Myocyte (in vitro differentiated cells): ENCODE measurements around the gene TAF6. TPM values are rescaled to one million over a fixed set of nuclear protein-coding genes. Genes with fewer than 3 reads are reported as not detected.

Experiments
- DNase-seq: peaks from one replicate; pipeline ENCODE4 v3.0.0-alpha.2; 2012; ENCODE audit warnings: low read depth
- microRNA counts: library from miRNA; unstranded; fragments of <30 nt; microRNA quantifications from one replicate; lab custom pipeline; 2016
- microRNA-seq: library from miRNA; unstranded; fragments of <30 nt; microRNA quantifications from one replicate; pipeline ENCODE4, GENCODE V29; 2016
- total RNA-seq: library from RNA; depleted of rRNA; stranded (reverse); fragments of >200 nt; gene quantifications from 2 replicates; pipeline ENCODE4 v1.2.3, GENCODE V29; 2014

The TAF6 gene
- total RNA-seq, 1 donor from 2014 or later: 58.8 TPM

DNA sequence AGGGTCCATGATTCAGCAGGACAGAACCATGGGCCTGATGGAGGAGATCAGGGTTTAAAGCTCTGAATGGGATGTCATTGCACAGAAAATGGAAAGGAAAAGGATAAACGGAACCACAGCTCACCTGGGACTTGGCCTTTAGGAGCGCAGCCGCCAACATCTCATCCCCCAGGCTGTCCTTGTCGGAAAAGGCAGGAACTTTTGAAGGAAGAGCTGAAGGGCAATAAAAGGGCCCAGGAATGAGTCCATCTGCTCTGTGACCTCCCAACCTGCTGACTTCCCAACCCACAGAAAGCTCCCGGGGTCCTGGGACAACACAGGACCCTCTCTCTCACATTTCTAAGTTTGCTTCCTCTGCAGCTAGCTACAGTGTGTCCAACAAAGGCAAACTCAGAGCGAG lies 43.7 kb downstream of the TAF6 start:
- DNase-seq: no peak

DNA sequence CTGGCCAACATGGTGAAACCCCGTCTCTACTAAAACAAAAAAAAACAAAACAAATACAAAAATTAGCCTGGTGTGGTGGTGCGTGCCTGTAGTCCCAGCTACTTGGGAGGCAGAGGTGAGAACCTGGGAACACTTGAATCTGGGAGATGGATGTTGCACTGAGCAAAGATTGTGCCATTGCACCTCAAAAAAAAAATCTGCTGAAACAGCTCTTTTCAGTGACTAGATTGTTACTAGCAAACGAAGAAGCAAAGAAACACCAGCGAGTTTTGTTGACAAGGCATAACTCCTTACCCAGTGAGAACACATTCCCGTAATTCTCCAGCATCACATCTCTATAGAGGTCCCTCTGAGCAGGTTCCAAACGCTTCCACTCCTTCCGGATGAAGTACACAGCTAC lies 44.3 kb downstream of the TAF6 start:
- no peak for DNase-seq

DNA sequence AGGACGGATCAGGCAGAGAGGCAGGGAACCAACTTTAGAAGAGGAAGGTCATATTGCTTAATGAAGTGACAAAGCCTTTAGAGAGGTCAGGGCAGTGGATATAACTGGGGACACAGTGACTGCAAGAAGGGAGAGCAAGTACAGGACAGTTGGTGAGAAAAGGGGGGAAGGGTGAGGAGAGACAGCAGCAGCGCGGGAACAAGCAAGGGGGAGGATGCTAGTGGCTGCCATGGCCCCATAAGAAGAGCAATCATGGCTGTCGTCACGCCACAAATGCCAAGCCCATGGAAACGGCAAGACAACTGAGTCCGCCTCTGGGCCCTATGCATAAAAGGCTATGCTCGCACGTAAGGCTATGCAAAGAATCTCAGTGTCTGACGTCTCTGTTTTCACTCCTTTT lies 46.7 kb downstream of the TAF6 start:
- DNase-seq: no peak

DNA sequence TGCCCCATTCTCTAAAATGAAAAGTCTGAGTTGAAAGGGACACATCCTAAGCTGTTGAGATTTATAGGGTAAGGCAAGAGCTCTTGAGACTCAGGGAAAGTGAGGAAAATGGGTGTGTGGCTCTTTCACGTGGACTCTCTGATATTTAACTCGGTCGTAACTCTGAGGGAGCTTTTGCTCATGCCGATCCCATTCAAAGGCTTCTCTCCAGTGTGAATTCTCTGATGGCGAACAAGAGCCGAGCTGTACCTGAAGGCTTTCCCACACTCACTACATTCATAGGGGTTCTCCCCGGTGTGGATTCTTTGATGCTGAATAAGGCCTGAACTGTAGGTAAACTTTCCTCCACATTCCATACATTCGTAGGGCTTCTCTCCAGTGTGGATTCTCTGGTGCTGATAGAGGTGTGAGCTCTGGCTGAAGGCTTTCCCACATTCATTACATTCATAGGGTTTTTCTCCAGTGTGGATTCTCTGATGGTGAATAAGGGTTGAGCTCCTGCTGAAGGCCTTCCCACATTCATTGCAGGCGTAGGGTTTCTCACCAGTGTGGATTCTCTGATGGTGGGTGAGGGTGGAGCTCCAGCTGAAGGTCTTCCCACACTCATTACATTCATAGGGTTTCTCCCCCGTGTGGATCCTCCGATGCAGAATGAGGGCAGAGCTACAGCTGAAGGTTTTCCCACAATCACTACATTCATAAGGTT lies 48.0 kb downstream of the TAF6 start:
- DNase-seq: no peak

DNA sequence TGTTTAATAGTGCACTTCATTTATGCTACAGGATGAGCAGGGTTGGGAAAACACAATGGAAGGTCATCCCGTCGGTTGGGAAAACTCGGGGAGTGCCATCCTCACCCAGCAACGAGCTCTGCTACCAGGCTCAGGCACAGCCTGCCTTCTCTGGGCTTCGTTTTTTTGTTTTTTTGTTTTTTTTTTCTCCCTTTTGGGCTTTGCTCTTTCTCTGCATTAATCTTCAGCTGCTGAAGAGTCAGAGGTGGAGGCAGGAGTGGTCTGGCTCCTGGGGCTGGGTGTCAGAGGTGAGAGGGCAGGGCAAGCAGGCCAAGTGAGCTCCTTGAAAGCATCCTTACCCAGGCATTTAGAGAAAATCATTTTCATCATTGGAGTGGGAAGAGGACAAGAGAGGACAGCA lies 49.2 kb downstream of the TAF6 start:
- no peak for DNase-seq

DNA sequence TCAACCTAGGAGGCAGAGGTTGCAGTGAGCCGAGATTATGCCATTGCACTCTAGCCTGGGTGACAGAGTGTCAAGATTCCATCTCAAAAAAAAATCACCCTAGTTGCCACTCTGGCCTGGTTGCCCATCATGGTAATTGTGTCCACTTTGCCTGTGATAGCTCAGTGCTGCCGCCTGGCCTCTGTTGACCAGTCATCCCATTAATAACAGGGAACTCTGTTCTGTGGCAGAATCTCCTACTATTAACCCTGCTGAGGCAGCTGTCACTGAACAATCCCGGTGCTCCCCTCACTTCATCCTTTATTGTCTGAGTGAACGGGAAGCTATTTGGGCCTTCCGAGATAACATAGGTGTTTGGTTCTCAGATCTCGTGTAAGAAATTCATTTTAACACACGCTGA lies 52.2 kb downstream of the TAF6 start:
- DNase-seq: peak; percentile 31

DNA sequence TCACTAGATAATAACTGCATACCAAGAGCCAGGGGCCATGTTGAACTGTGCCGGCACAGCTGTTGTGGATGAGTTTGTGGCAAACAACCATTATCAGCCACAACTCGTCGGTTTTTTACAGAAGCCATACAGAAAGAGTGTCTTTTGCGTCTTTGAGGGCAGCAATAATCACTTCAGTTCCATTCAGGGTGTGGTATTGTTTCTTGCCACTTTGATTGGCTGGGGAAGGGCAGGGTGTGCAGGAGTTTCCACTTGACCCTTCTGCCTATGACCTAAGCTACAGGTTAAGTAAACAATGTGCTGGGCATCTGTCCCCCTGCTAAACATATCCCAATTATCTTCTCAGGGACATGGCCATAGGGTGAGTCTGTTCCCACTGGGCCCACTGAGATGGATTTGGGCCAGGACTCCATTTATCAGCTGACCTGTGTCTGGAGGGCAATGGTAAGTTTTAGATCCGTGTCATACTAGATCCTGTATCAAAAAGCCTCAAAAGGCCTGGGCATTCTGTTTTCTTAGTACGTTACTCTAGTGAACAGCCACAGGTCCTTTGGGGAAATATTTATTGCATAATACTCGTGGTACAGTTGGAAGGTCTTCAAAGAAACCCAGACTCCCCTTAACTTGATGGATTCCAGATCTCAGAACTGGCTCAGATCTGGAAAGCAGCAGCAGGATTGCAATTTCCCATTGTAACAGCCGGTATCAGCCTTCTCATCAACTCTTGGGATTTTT lies 53.5 kb downstream of the TAF6 start:
- peak; percentile 71 for DNase-seq

DNA sequence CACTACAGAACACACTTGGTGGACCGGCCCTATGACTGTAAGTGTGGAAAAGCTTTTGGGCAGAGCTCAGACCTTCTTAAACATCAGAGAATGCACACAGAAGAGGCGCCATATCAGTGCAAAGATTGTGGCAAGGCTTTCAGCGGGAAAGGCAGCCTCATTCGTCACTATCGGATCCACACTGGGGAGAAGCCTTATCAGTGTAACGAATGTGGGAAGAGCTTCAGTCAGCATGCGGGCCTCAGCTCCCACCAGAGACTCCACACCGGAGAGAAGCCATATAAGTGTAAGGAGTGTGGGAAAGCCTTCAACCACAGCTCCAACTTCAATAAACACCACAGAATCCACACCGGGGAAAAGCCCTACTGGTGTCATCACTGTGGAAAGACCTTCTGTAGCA lies 55.0 kb downstream of the TAF6 start:
- no peak for DNase-seq

DNA sequence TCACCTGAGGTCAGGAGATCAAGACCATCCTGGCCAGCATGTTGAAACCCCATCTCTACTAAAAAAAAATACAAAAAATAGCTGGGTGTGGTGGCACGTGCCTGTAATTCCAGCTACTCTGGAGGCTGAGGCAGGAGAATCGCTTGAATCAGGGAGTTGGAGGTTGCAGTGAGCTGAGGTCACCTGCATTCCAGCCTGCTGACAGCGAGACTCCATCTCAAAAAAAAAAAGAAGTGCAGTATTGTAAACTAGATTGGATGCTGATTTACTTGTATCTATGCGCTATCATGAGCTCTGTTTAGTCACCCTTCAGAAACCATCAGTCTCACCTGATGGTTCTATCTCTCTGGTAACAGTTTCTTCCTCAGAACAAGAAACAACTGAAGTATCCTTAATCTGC lies 55.8 kb downstream of the TAF6 start:
- no peak for DNase-seq

DNA sequence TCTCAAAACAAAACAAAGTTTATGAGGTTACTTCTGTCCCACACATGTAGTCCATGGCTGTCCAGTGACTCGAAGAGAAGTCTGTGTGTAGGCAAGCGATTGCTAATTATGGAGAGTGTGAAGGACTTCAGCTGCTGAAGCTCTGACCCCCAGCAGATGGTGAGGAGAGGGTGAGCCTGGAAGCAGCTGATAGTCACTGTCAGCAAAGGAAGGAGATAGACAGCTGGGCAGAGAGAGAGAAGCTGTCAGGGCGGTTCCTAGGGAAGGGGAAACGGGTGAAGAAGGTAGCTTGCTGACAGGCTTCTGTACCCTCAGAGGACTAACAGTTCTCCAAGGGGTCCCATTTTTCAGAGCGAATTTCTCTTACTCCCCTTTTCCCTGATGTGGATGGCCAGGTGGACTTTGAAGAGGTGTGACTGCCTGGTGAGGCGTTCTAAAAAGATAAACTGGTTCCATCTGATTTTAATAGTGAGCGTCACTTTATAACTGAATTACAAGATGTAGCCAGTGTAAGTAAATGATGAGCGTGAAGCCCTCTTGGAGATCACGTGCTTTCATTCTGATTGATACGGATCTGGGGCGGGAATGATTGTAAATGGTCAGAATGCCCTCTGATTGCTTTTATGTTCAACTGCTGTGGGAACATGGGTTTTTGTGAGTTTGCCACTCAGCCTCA lies 57.5 kb downstream of the TAF6 start:
- DNase-seq: peak; percentile 95

DNA sequence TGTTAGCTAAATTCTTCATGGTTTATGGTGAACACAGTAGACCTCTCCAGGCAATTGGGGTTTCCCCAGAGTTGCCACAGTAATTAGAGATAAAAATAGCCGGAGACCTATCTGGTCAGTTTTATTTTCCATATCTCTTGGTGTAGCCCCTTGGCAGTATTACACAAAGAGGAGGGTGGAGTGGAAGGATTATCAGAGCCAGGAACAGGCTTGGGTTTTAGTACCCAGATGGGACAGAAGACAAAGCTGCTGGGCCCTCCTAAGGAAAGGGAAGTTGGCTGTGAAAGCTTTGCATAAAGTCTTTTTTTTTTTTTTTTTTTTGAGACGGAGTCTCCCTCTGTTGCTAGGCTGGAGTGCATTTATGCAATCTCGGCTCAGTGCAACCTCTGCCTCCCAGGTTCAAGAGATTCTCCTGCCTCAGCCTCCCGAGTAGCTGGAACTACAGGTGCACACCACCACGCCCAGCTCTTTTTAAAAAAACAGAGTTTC lies 59.9 kb downstream of the TAF6 start:
- DNase-seq: no peak

MicroRNAs encoded within 50 kb of the gene (microRNA counts, 767-probe panel; counts per million panel counts)
- 8,558 counts per million, percentile 25 among the panel's probes with 10 or more counts for microRNA hsa-miR-106b-5p (lab: Ali Mortazavi, UCI)
- 11,982 counts per million, percentile 56 among the panel's probes with 10 or more counts for microRNA hsa-miR-25-3p (lab: Ali Mortazavi, UCI)
- 12,230 counts per million, percentile 58 among the panel's probes with 10 or more counts for microRNA hsa-miR-93-5p (lab: Ali Mortazavi, UCI)

Small RNAs within 50 kb of the gene (microRNA-seq; reads per million reads assigned to microRNA genes)
- gene MIR106B (2,886 reads per million, percentile 90 among the genes with 10 or more reads in this experiment), gene MIR25 (124 reads per million, percentile 59 among the genes with 10 or more reads in this experiment), gene MIR4658 (not detected), gene MIR93 (1,855 reads per million, percentile 86 among the genes with 10 or more reads in this experiment)

Other genes starting within 250 kb of the TAF6 start
- gene OR2AE1, start 242.3 kb downstream of the TAF6 start, total RNA-seq: not detected in 2 replicates
- 20.2 and 20.5 TPM in 2 replicates for gene TRIM4, start 199.8 kb downstream of the TAF6 start, total RNA-seq
- gene GJC3, start 189.7 kb downstream of the TAF6 start, total RNA-seq: not detected in 2 replicates
- not detected in 2 replicates for gene AZGP1, start 143.3 kb downstream of the TAF6 start, total RNA-seq
- gene ZKSCAN1, start 103.8 kb downstream of the TAF6 start, total RNA-seq: 27.5 and 34.2 TPM in 2 replicates
- gene ZSCAN21, start 69.6 kb downstream of the TAF6 start, total RNA-seq: 25.2 and 27.2 TPM in 2 replicates
- 40.7 and 61.3 TPM in 2 replicates for gene ZNF3, start 37.6 kb downstream of the TAF6 start, total RNA-seq
- gene COPS6, start 30.4 kb downstream of the TAF6 start, total RNA-seq: 52.9 and 56.0 TPM in 2 replicates
- 23.2 and 31.1 TPM in 2 replicates for gene MCM7, start 18.0 kb downstream of the TAF6 start, total RNA-seq
- 38.5 and 51.7 TPM in 2 replicates for gene AP4M1, start 17.7 kb downstream of the TAF6 start, total RNA-seq
- 14.0 and 19.7 TPM in 2 replicates for gene CNPY4, start 276 bp upstream of the TAF6 start, total RNA-seq
- gene MBLAC1, start 7.6 kb upstream of the TAF6 start, total RNA-seq: 3.5 and 4.5 TPM in 2 replicates
- 117 and 139 TPM in 2 replicates for gene LAMTOR4, start 29.6 kb upstream of the TAF6 start, total RNA-seq
- 11.2 and 12.7 TPM in 2 replicates for gene TRAPPC14, start 39.4 kb upstream of the TAF6 start, total RNA-seq
- gene GAL3ST4, start 49.3 kb upstream of the TAF6 start, total RNA-seq: 4.4 and 4.8 TPM in 2 replicates
- gene GPC2, start 58.0 kb upstream of the TAF6 start, total RNA-seq: 60.4 and 65.3 TPM in 2 replicates
- 0.31 TPM in 1 of 2 replicates, not detected in the other for gene STAG3, start 58.6 kb upstream of the TAF6 start, total RNA-seq
- not detected in 2 replicates for gene PVRIG, start 100.6 kb upstream of the TAF6 start, total RNA-seq
- not detected in 2 replicates for gene SPDYE3, start 188.3 kb upstream of the TAF6 start, total RNA-seq
- gene PILRB, start 238.8 kb upstream of the TAF6 start, total RNA-seq: 10.7 and 11.0 TPM in 2 replicates